Breast epithelium (tissue), 3 donors: ENCODE measurements around the gene TNNC2.

Source experiments
- POLR2A ChIP-seq: fragments of 450-650 bp; IDR thresholded peaks from one replicate; pipeline ENCODE4 v1.6.1; 2016; ENCODE audit warnings: antibody characterized with exemption, mild to moderate bottlenecking, moderate library complexity
- POLR2AphosphoS5 ChIP-seq, 3 donors: sonication (generic); formaldehyde crosslinking; IDR thresholded peaks; one replicate each; pipeline ENCODE4 v1.6.1; 2017; ENCODE audit warnings: antibody characterized with exemption in 3 of 3
- TF ChIP-seq, protein P1 (sequence below), 3 donors: fragments of 450-650 bp; IDR thresholded peaks; one replicate each; pipeline ENCODE4 v1.5.1; 2016 to 2017; ENCODE audit warnings: antibody characterized with exemption in 3 of 3, mild to moderate bottlenecking in 3 of 3, moderate library complexity in 3 of 3

DNA sequence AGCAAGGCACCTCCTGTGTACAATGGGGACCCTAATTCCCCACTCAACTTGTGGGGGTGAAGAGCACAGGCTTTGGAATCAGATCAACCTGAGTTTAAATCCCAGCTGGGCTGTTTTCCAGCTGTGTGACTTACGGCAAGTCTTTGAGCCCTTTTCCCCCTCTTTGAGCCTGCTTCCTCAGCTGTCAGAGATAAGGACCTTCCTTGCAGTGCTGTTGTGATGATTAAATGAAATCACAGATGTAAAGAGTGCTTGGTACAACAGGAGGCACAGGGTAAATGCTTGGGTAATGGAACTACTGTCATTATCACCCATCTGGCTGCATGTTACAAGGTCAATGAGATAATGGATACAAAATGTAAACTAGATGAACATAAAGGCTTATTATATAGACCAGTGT is 9.7 kb upstream of the TNNC2 start:
- TF ChIP-seq, protein P1, sequence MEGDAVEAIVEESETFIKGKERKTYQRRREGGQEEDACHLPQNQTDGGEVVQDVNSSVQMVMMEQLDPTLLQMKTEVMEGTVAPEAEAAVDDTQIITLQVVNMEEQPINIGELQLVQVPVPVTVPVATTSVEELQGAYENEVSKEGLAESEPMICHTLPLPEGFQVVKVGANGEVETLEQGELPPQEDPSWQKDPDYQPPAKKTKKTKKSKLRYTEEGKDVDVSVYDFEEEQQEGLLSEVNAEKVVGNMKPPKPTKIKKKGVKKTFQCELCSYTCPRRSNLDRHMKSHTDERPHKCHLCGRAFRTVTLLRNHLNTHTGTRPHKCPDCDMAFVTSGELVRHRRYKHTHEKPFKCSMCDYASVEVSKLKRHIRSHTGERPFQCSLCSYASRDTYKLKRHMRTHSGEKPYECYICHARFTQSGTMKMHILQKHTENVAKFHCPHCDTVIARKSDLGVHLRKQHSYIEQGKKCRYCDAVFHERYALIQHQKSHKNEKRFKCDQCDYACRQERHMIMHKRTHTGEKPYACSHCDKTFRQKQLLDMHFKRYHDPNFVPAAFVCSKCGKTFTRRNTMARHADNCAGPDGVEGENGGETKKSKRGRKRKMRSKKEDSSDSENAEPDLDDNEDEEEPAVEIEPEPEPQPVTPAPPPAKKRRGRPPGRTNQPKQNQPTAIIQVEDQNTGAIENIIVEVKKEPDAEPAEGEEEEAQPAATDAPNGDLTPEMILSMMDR (IDR thresholded peaks at IDR 0.05), result no peak
- TF ChIP-seq POLR2A (no peak), POLR2AphosphoS5 (IDR thresholded peaks at IDR 0.05) (no peak)
